Liver (tissue), 9 donors: ENCODE results near the gene FBLN1. TPM values are rescaled to one million over a fixed set of nuclear protein-coding genes. Genes with fewer than 3 reads are reported as not detected.
A peak's percentile ranks its signal among the peaks of the same experiment; 100 is the strongest.
"Not testable (repeated sequence)": the region's sequence is repeated elsewhere in the genome, so short reads cannot be mapped to it uniquely, and the experiment has no call there.

Experiments used
- DNase-seq: peaks from one replicate; pipeline ENCODE4 v3.0.0-alpha.2; 2017; ENCODE audit warnings: low spot score
- H3K27ac ChIP-seq, 2 donors: one replicate each; pipeline ENCODE4 v1.7.0; 2013; ENCODE audit warnings: inconsistent platforms in 2 of 2, low read length in 2 of 2, control low read depth in 1 of 2, low read depth in 1 of 2, mild to moderate bottlenecking in 1 of 2
- H3K27me3 ChIP-seq, 4 donors: one replicate each; pipeline versions ENCODE4 v1.6.1 to v1.7.0; 2013; ENCODE audit warnings: low read length in 3 of 4, inconsistent platforms in 1 of 4, mild to moderate bottlenecking in 1 of 4, moderate library complexity in 1 of 4; ENCODE audit not compliant: control insufficient read depth in 4 of 4, insufficient read depth in 4 of 4
- H3K36me3 ChIP-seq, 4 donors: one replicate each; pipeline versions ENCODE4 v1.6.1 to v1.7.0; 2013; ENCODE audit warnings: low read length in 3 of 4, mild to moderate bottlenecking in 3 of 4, low read depth in 1 of 4, moderate library complexity in 1 of 4; ENCODE audit not compliant: control insufficient read depth in 4 of 4, insufficient read depth in 3 of 4
- H3K4me1 ChIP-seq, 4 donors: one replicate each; pipeline versions ENCODE4 v1.6.1 to v1.7.0; 2013; ENCODE audit warnings: low read length in 3 of 4, mild to moderate bottlenecking in 3 of 4, moderate library complexity in 1 of 4; ENCODE audit not compliant: control insufficient read depth in 4 of 4, insufficient read depth in 4 of 4
- H3K4me3 ChIP-seq, 3 donors: one replicate each; pipeline versions ENCODE4 v1.6.1 to v1.7.0; 2013; ENCODE audit warnings: low read length in 3 of 3, control low read depth in 1 of 3, low read depth in 1 of 3, mild to moderate bottlenecking in 1 of 3
- H3K9ac ChIP-seq, 2 donors: one replicate each; pipeline ENCODE4 v1.7.0; 2013; ENCODE audit warnings: low read length in 2 of 2, mild to moderate bottlenecking in 2 of 2, moderate library complexity in 2 of 2, control low read depth in 1 of 2, low read depth in 1 of 2
- H3K9me3 ChIP-seq, 4 donors: one replicate each; pipeline versions ENCODE4 v1.6.1 to v1.7.0; 2013; ENCODE audit warnings: low read length in 3 of 4; ENCODE audit not compliant: control insufficient read depth in 4 of 4
- FOXA1 ChIP-seq: IDR thresholded peaks from 2 replicates; pipeline ENCODE4 v1.6.1; 2016; ENCODE audit warnings: antibody characterized with exemption
- HNF4G ChIP-seq: IDR thresholded peaks from 2 replicates; pipeline ENCODE4 v1.6.1; 2016; ENCODE audit warnings: antibody characterized with exemption
- JUND ChIP-seq, 2 donors: IDR thresholded peaks; 2 replicates each; pipeline ENCODE4 v1.6.1; 2016; ENCODE audit warnings: antibody characterized with exemption in 2 of 2
- NR2F2 ChIP-seq: IDR thresholded peaks from 2 replicates; pipeline ENCODE4 v1.6.1; 2016; ENCODE audit warnings: antibody characterized with exemption
- SP1 ChIP-seq: IDR thresholded peaks from 2 replicates; pipeline ENCODE4 v1.6.1; 2018; ENCODE audit warnings: antibody characterized with exemption, mild to moderate bottlenecking
- TAF1 ChIP-seq: conservative IDR thresholded peaks from 2 replicates; pipeline ENCODE4 v1.6.1; 2016; ENCODE audit warnings: antibody characterized with exemption, mild to moderate bottlenecking
- YY1 ChIP-seq: IDR thresholded peaks from 2 replicates; pipeline ENCODE4 v1.6.1; 2016; ENCODE audit warnings: antibody characterized with exemption, mild to moderate bottlenecking
- WGBS: extraction: QIAGEN DNeasy Blood & Tissue Kit; methylation state at CpG from one replicate; pipeline ENCODE4 v1.1.7; 2013; 5-methylcytosine and 5-hydroxymethylcytosine counted together
- polyA plus RNA-seq, 2 donors: library from polyadenylated mRNA; stranded (reverse) in 1 of 2; unstranded in 1 of 2; fragments of 200-250 nt in 1 of 2; fragments of >200 nt in 1 of 2; fragmentation: Nextera tagmentation in 1 of 2; extraction: Ambion mirVana in 1 of 2; gene quantifications; one replicate each; pipeline versions ENCODE4 v1.2.1 to v1.2.3, GENCODE V29; 2013 to 2015
- total RNA-seq, 2 donors: library from RNA; depleted of rRNA; stranded (reverse); fragments of >200 nt; gene quantifications; one replicate each; pipeline ENCODE4 v1.2.3, GENCODE V29; 2014
- TF ChIP-seq, protein P1 (sequence below): IDR thresholded peaks from 2 replicates; pipeline ENCODE4 v1.6.1; 2016; ENCODE audit warnings: antibody characterized with exemption
- TF ChIP-seq, protein P2 (sequence below): fragments of 150-350 bp; IDR thresholded peaks from 2 replicates; pipeline ENCODE4 v1.5.1; 2017; ENCODE audit warnings: improper control_type of control experiment, low read depth, low read length; ENCODE audit not compliant: missing input control
- donor health status: healthy.
- donor health status: healthy.
- donor health status: healthy.
- donor health status: healthy.
- donor health status: healthy.

The FBLN1 gene
- total and polyA plus RNA-seq, 4 donors, result 2.2 to 9.3 (median 6.3) TPM

DNA sequence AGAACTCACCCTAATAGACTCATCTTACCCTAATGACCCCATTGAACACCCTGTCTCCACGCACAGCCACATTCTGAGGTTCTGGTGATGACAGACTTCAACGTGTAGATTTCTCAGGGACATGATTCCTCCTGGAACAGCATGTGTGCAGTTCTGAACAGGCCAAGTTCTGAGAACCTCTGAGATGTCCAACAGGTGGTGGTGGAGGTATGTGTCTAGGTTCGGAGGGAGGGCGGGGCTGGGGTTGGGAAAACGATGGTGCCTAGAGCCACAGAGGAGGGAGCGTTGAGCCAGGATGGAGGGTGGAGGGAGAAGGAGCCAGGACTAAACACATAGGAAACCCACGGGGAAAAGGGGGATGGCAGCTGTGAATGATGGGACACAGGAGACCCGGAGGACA, 43.4 kb upstream of the FBLN1 start:
- DNase-seq, result no peak
- 91% methylated on average over 8 of the region's 8 CpGs for WGBS
- no peak for TF ChIP-seq JUND (IDR thresholded peaks at IDR 0.05)
- no peak for TF ChIP-seq SP1
- Histone ChIP-seq H3K9ac (no peak overlapping the region), H3K9me3 (no peaks in the 10 kb centered on the region), H3K4me1 (no peaks in the 10 kb centered on the region), H3K27me3 (no peaks in the 10 kb centered on the region), H3K4me3 (no peak overlapping the region), H3K36me3 (no peaks in the 10 kb centered on the region), H3K27ac (no peak overlapping the region)

DNA sequence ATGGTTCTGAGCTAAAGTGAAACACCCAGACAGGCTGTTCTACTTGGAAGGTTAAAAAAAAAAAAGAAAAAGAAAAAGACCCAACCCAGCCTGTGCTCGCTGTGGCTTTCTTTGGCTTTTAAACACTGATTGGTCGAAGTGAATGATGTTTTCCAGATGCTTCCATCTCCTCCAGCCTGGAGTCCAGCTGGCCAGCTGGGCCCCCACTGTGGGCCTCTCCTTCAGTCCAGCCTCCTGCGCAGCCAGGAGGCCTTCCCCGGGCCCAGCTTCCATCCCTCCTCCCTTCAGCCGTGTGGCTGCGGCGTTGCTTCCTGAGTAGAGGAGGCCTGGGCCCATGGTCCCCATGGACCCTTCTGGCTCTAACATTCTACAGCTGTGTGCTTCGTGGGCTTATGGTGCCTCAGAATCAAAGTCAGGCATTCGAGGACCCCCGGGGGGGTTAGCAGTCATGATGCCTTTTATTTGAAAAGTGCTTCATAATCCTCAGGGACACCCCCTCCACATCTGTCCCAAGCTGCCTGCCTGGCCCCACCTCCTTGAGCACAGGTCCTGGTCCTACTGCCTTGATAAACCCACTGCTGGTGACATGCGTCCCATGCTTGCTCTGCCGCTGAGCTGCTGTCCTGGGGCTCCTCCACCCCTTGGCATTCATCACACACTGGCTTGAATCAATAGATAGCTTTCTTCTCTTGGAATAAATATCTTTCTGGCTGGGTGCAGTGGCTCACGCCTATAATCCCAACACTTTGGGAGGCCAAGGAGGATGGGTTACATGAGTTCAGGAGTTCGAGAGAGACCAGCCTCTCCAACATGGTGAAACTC, 42.2 kb upstream of the FBLN1 start:
- WGBS, result 80% methylated on average over 14 of the region's 14 CpGs
- Histone ChIP-seq H3K27ac (no peak overlapping the region), H3K9me3 (no peaks in the 10 kb centered on the region), H3K4me3 (no peak overlapping the region), H3K4me1 (no peaks in the 10 kb centered on the region), H3K9ac (no peak overlapping the region), H3K36me3 (no peaks in the 10 kb centered on the region), H3K27me3 (no peaks in the 10 kb centered on the region)
- TF ChIP-seq, protein P1, sequence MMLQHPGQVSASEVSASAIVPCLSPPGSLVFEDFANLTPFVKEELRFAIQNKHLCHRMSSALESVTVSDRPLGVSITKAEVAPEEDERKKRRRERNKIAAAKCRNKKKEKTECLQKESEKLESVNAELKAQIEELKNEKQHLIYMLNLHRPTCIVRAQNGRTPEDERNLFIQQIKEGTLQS, result no peak
- peak; percentile 48 for TF ChIP-seq NR2F2
- DNase-seq, result no peak

DNA sequence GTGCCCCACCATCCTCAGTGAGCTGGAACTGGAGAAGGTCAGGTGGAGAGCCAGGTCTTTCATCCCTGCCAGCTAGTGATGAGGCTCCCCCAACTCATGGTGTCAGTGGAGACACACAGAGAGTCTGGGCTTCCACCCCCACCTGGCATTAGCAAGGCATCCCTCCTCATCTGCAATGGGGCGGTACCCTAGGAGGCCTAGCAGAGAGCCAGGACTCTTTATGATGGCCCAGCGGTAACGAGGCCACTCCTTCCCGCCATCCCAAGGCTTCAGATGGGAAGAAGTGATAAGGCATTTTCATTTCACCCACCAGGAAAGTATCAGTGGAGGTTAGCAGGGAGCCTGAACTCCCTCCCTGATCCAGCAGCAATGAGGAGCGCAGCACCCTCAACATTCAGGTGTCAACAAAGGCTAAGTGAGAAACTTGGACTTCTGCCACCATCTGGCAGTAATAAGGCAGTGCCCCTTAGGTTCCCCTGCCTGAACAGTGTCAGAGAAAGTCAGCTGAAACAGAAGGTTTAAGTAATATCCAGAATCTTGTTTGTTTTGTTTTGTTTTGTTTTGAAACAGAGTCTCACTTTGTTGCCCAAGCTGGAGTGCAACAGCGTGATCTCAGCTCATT, 40.5 kb upstream of the FBLN1 start:
- TF ChIP-seq YY1 (no peak), HNF4G (no peak), FOXA1 (no peak), TAF1 (no peak)
- TF ChIP-seq, protein P2, sequence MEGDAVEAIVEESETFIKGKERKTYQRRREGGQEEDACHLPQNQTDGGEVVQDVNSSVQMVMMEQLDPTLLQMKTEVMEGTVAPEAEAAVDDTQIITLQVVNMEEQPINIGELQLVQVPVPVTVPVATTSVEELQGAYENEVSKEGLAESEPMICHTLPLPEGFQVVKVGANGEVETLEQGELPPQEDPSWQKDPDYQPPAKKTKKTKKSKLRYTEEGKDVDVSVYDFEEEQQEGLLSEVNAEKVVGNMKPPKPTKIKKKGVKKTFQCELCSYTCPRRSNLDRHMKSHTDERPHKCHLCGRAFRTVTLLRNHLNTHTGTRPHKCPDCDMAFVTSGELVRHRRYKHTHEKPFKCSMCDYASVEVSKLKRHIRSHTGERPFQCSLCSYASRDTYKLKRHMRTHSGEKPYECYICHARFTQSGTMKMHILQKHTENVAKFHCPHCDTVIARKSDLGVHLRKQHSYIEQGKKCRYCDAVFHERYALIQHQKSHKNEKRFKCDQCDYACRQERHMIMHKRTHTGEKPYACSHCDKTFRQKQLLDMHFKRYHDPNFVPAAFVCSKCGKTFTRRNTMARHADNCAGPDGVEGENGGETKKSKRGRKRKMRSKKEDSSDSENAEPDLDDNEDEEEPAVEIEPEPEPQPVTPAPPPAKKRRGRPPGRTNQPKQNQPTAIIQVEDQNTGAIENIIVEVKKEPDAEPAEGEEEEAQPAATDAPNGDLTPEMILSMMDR, result no peak
- WGBS, result 89% methylated on average over 6 of the region's 6 CpGs
- no peaks in the 10 kb centered on the region for H3K36me3 ChIP-seq
- no peak for DNase-seq
- no peaks in the 10 kb centered on the region for H3K9me3 ChIP-seq
- H3K27me3 ChIP-seq, result no peaks in the 10 kb centered on the region
- H3K4me1 ChIP-seq, result no peaks in the 10 kb centered on the region
- no peak overlapping the region for H3K27ac ChIP-seq
- H3K4me3 ChIP-seq, result no peak overlapping the region
- H3K9ac ChIP-seq, result no peak overlapping the region

DNA sequence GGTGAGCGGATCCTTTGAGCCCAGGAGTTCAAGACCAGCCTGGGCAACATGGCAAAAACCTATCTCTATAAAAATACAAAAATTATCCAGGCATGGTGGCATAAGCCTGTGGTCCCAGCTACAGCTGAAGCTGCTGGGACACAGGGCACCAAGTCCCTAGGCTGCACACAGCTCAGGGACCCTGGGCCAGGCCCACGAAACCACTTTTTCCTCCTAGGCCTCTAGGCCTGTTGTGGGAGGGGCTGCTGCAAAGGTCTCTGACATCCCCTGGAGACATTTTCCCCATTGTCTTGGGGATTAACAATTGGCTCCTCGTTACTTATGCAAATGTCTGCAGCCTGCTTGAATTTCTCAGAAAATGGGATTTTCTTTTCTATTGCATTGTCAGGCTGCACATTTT, 39.0 kb upstream of the FBLN1 start:
- not testable (repeated sequence) for H3K9ac ChIP-seq, H3K4me3 ChIP-seq, H3K27me3 ChIP-seq, DNase-seq, H3K4me1 ChIP-seq, H3K9me3 ChIP-seq, H3K27ac ChIP-seq, H3K36me3 ChIP-seq
- WGBS, result 95% methylated on average over 3 of the region's 3 CpGs
